Gastrocnemius medialis (tissue), 4 donors: ENCODE measurements around the gene GFRA1. TPM values are rescaled to one million over a fixed set of nuclear protein-coding genes. Genes with fewer than 3 reads are reported as not detected.

Experiments
- ATAC-seq, 2 donors: fragments of 150-250 bp; one replicate each; pipeline ENCODE4 v1.9.1; 2016
- DNase-seq, 2 donors: peaks; one replicate each; pipeline ENCODE4 v3.0.0-alpha.2; 2019
- H3K27ac ChIP-seq, 4 donors: fragments of 200-600 bp; sonication (generic); 1 replicate in 1 of 4; 2 replicates in 3 of 4; pipeline ENCODE4 v1.5.1; 2016 to 2018; ENCODE audit warnings: mild to moderate bottlenecking in 2 of 4, moderate library complexity in 1 of 4
- H3K27me3 ChIP-seq, 3 donors: fragments of 200-600 bp; sonication (generic) in 2 of 3; 1 replicate in 1 of 3; 2 replicates in 2 of 3; pipeline versions ENCODE4 v1.5.1 to v1.6.0; 2016 to 2019; ENCODE audit warnings: mild to moderate bottlenecking in 1 of 3, moderate library complexity in 1 of 3
- H3K36me3 ChIP-seq, 2 donors: fragments of 200-600 bp; sonication (generic) in 1 of 2; one replicate each; pipeline ENCODE4 v1.5.1; 2017 to 2018
- H3K4me1 ChIP-seq, 2 donors: fragments of 200-600 bp; sonication (generic) in 1 of 2; one replicate each; pipeline ENCODE4 v1.5.1; 2016 to 2017; ENCODE audit warnings: mild to moderate bottlenecking in 2 of 2
- H3K4me3 ChIP-seq, 4 donors: fragments of 200-600 bp; sonication (generic) in 3 of 4; 1 replicate in 1 of 4; 2 replicates in 3 of 4; pipeline ENCODE4 v1.5.1; 2016 to 2019; ENCODE audit warnings: mild to moderate bottlenecking in 2 of 4
- H3K9me3 ChIP-seq, 3 donors: fragments of 200-600 bp; sonication (generic) in 2 of 3; 1 replicate in 1 of 3; 2 replicates in 2 of 3; pipeline ENCODE4 v1.5.1; 2016 to 2019
- CTCF ChIP-seq, 5 experiments: fragments of 450-650 bp in 3 of 5; fragments of 200-600 bp in 2 of 5; sonication (generic) in 2 of 5; IDR thresholded peaks in 4 of 5; conservative IDR thresholded peaks in 1 of 5; 1 replicate in 4 of 5; 2 replicates in 1 of 5; pipeline ENCODE4 v1.5.1; 2016 to 2019; ENCODE audit warnings: antibody characterized with exemption in 5 of 5, mild to moderate bottlenecking in 3 of 5, moderate library complexity in 3 of 5
- POLR2A ChIP-seq, 2 donors: fragments of 450-650 bp; IDR thresholded peaks; one replicate each; pipeline ENCODE4 v1.6.1; 2017; ENCODE audit warnings: antibody characterized with exemption in 2 of 2, mild to moderate bottlenecking in 2 of 2, moderate library complexity in 2 of 2
- in situ Hi-C, 4 donors: fragments of 200-750 bp; cut with MboI; loops; one replicate each; pipeline versions ENCODE4 v1.15.0 to v1.8.0; 2017; ENCODE audit warnings: low sequenced_read_pairs in 4 of 4
- intact Hi-C: fragments of 100-400 bp; cut with DNase I; formaldehyde crosslinking; loops from one replicate; pipeline ENCODE4 v1.15.1; 2023; ENCODE audit warnings: low total_unique reads
- total RNA-seq, 4 donors: library from RNA; depleted of rRNA; stranded (reverse); fragments of >200 nt; gene quantifications; one replicate each; pipeline versions ENCODE4 v1.1.0 to v1.2.3, GENCODE V29; 2016

Gene GFRA1
- total RNA-seq, 4 donors from 2014 or later, result 21.2 to 34.2 (median 25.2) TPM

GRCh38 chr10:116080553-116080952, 192.5 kb downstream of the GFRA1 start:
- in situ Hi-C loops, result no loop called here
- intact Hi-C loops, result no loop called here
- H3K4me3 ChIP-seq, result no peak overlapping the region
- H3K36me3 ChIP-seq, result no peaks in the 10 kb centered on the region
- no peaks in the 10 kb centered on the region for H3K27me3 ChIP-seq
- no peaks in the 10 kb centered on the region for H3K9me3 ChIP-seq
- ATAC-seq, result no peak
- no peaks in the 10 kb centered on the region for H3K4me1 ChIP-seq
- DNase-seq, result no peak
- no peak for TF ChIP-seq POLR2A (IDR thresholded peaks at IDR 0.05)
- TF ChIP-seq CTCF (IDR thresholded peaks at IDR 0.05 in 4 of 5, conservative IDR thresholded peaks at IDR 0.05 in 1 of 5), result no peak
- no peak overlapping the region for H3K27ac ChIP-seq

GRCh38 chr10:116079355-116079754, 193.7 kb downstream of the GFRA1 start:
- Histone ChIP-seq H3K27me3 (no peaks in the 10 kb centered on the region), H3K4me3 (no peak overlapping the region), H3K4me1 (no peaks in the 10 kb centered on the region), H3K9me3 (no peaks in the 10 kb centered on the region), H3K36me3 (no peaks in the 10 kb centered on the region), H3K27ac (no peak overlapping the region)
- no peak for DNase-seq
- intact Hi-C loops (no loop called here), in situ Hi-C loops (no loop called here)
- no peak for ATAC-seq
- TF ChIP-seq CTCF (IDR thresholded peaks at IDR 0.05 in 4 of 5, conservative IDR thresholded peaks at IDR 0.05 in 1 of 5) (no peak), POLR2A (IDR thresholded peaks at IDR 0.05) (no peak)

GRCh38 chr10:116076621-116077020, 196.4 kb downstream of the GFRA1 start:
- Histone ChIP-seq H3K36me3 (no peaks in the 10 kb centered on the region), H3K27me3 (no peaks in the 10 kb centered on the region), H3K4me3 (no peak overlapping the region), H3K9me3 (no peaks in the 10 kb centered on the region), H3K4me1 (peaks cover 0 to 3% of the 10 kb centered on the region in 2 donors), H3K27ac (no peak overlapping the region)
- ATAC-seq (no peak), DNase-seq (no peak)
- intact Hi-C loops, result no loop called here
- in situ Hi-C loops, result no loop called here
- no peak for TF ChIP-seq POLR2A (IDR thresholded peaks at IDR 0.05)
- no peak for TF ChIP-seq CTCF (IDR thresholded peaks at IDR 0.05 in 4 of 5, conservative IDR thresholded peaks at IDR 0.05 in 1 of 5)

- in situ Hi-C loops, result no loop called here
- peaks cover 0 to 3% of the 10 kb centered on the region in 2 donors for H3K4me1 ChIP-seq
- no peak for ATAC-seq
- no peak for TF ChIP-seq CTCF (IDR thresholded peaks at IDR 0.05 in 4 of 5, conservative IDR thresholded peaks at IDR 0.05 in 1 of 5)
- no peak for TF ChIP-seq POLR2A (IDR thresholded peaks at IDR 0.05)
- no peak overlapping the region for H3K27ac ChIP-seq
- intact Hi-C loops, result no loop called here
- H3K9me3 ChIP-seq, result no peaks in the 10 kb centered on the region
- no peaks in the 10 kb centered on the region for H3K27me3 ChIP-seq
- H3K4me3 ChIP-seq, result no peak overlapping the region
- no peaks in the 10 kb centered on the region for H3K36me3 ChIP-seq
- DNase-seq, result no peak
These were observed 199.5 kb downstream of the GFRA1 start for GRCh38 chr10:116073510-116073909.

- no peaks in the 10 kb centered on the region for H3K36me3 ChIP-seq
- intact Hi-C loops, result no loop called here
- no peak for DNase-seq
- peaks cover 0 to 3% of the 10 kb centered on the region in 2 donors for H3K4me1 ChIP-seq
- no peaks in the 10 kb centered on the region for H3K27me3 ChIP-seq
- no peaks in the 10 kb centered on the region for H3K9me3 ChIP-seq
- in situ Hi-C loops, result no loop called here
- no peak overlapping the region for H3K27ac ChIP-seq
- no peak overlapping the region for H3K4me3 ChIP-seq
- peak in 1 of 2 donors; percentile 63 for ATAC-seq
- TF ChIP-seq POLR2A (IDR thresholded peaks at IDR 0.05) (no peak), CTCF (IDR thresholded peaks at IDR 0.05 in 4 of 5, conservative IDR thresholded peaks at IDR 0.05 in 1 of 5) (no peak)
These were observed 200.0 kb downstream of the GFRA1 start for GRCh38 chr10:116073001-116073400.
